Loucy (cell line): Measurements from ENCODE around the gene TMEM179.

Source experiments
- CTCF ChIP-seq: fragments of 200-600 bp; sonication (generic); conservative IDR thresholded peaks from 2 replicates; pipeline ENCODE4 v1.5.1; 2014; ENCODE audit warnings: mild to moderate bottlenecking, antibody characterized with exemption, low read length
- EZH2phosphoT487 ChIP-seq: fragments of 200-600 bp; IDR thresholded peaks from 2 replicates; pipeline ENCODE4 v1.6.1; 2018; ENCODE audit warnings: antibody characterized with exemption, mild to moderate bottlenecking, moderate library complexity, borderline replicate concordance

DNA sequence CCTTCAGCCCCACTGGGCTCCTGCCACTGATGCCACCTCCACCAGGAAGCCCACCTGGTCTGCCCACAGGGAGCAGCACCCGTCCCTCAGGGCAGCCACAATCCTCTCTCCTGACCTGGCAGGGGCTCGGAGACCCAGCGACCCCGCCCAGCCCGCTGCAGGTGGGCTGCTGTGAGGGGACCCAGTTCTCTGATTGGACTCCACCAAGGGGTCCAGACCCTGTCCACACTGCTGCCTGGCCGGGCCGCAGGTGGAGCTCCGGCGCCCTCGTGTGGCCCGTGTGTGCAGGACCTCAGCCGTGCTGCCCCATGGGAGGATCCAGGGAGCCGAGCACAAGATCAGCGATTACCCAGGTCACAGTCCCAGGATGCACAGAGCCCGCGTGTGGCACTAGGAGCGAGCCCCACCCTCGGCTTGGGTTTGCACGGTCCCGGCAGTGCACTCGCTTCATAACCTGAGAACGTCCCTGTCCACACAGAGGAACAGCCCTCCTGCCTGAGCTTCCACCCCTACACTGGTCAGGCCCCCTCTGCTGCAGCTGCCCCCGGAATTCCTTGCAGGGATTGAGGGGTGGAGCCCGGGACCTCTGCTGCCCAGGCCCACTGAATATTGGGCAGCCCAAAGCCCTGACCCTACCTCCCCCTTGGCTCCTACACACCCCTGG is 35.4 kb upstream of the TMEM179 start:
- TF ChIP-seq CTCF, result peak; percentile 89
- TF ChIP-seq EZH2phosphoT487, result no peak
